Measurements from ENCODE around the gene CARM1.
"Not testable (repeated sequence)": the region's sequence is repeated elsewhere in the genome, so short reads cannot be mapped to it uniquely, and the experiment has no call there.

CARM1 gene

DNA sequence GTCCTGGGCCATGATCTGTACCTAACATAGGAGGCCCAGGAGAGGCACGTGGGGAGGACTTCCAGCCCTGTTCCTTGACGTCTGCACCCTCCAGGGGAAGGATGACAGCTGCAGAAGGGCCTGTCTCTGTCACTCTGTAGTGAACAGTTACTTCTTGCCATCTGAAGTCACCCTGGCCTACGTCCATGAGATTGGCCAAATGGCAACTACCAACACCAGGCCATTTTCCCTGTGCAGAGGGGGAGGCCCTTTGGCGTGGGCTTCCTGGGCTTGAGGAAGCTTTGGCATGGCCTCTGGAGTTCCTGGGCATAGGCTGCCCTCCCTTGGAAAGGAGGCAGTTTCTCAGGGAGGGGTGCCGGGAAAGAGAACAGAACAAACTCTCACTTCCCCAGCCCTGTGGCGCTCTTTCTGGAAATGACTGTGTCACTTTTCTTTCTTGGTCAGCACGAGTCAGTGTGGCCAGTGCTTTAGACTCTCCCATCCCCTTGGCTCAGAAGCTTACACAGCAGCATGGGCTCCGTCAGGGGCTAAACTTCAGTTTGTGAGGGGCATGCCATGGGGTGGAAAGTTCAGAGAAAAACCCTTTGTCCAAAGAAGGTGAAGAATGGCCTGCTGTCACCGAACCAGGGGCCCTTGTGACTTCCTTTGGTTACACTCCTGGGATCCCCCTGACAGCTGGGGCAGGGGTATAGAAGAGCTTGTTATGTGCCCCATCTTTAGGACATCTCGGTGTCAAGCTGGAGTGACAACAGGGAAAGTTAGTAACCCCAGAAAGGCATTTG, 5.3 kb downstream of the CARM1 start:
- DNase-seq, result no peak

- DNase-seq, result not testable (repeated sequence)
Observed at GRCh38 chr19:10877608-10878007, 6.3 kb downstream of the CARM1 start.

DNA sequence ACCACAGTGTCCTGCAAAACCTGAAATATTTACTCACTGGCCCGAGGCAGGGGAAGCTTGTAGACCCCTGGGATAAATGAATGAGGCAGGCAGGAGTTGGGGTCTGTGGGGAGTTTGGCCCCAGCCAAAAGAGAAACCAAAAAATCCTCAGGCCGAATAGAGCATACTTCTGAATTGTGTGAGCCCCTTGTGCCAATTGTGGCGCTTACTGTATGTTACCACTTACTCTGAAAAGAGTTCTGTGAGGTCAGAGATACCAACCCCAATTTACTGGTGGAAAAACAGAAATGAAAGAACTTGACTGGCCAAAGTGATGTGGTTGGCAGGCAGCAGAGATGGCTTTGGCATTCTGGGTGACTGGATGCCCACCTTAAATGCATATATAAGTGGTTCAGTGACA, 6.9 kb downstream of the CARM1 start:
- no peak for DNase-seq

DNA sequence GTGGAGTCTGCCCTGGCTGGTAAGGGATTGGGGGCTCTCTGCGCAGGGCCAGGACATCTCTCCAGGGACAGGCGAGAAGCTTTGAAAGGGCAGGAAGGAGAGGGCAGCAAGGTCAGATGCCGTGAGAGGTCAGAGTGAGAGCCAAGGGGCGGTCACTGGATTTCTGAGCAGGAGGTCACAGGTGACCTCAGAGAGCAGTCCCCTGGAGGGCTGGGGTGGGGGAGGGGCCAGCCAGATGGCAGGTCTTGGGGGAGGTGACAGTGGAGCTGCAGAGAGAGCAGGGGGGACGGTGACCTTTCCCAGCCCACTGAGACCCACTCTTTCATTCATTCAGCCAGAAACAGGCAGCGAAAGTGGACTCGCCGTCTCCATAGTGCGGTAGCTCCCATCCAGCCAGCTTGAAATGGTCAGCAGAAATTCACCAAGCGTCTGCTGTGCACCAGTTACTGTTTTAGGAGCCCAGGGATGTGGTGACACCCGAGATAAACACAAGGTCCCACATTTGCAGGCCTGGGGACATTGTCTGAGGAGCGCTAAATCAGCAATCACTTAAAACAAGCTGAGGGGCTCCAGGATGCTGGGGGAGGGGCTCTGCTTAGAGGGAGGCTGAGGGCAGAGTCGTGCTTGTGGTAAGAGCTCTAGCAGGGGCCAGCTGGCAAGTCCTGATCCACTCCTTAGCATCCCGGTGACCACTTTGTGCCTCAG, 10.2 kb downstream of the CARM1 start:
- no peak for DNase-seq

- no peak for DNase-seq
Observed at GRCh38 chr19:10882108-10882457, 10.7 kb downstream of the CARM1 start.

GRCh38 chr19:10884274-10884673, 12.9 kb downstream of the CARM1 start:
- DNase-seq, result no peak

DNA sequence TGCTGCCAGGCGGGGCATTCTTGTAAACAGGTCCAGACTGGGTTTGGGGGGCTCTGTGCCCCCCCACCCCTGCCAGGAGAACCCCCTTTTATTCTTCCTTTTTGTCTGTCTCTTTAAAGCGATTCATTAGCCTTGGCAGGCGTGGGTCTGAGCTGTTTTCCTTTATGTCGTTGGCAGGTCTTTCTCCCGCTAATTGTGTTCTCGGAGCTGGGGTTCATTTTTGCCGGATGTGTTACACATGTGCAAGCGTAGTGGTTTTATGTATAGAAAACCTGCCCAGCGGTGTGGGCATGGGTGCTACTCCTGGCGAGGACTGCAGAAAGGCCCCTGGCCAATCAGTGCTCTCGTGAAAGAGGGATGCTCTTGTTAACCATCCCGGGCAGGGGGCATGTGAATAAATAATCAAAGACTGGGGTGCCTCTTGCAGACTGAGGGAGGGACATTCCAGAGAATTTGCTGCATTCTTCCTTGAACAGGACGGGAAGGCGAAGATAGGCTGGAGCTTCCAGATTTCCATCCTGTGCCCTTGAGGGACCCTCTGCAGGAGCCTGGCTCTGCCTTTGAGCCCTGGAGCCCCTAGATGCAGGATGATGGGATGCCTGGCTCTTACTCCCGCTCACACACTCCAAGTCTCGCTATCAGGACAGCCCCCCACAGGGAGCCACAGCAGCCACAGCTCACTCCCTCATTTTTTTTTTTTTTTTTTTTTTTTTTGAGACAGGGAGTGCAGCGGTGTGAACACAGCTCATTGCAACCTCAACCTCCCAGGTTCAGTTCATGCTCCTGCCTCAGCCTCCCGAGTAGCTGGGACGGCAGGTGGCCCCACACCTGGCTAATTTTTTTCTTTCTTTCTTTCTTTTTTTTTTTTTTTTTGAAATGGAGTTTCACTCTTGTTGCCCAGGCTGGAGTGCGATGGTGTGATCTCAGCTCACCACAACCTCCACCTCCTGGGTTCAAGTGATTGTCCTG, 14.1 kb downstream of the CARM1 start:
- no peak for DNase-seq

GRCh38 chr19:10887616-10888367, 16.4 kb downstream of the CARM1 start:
- DNase-seq, result no peak

DNA sequence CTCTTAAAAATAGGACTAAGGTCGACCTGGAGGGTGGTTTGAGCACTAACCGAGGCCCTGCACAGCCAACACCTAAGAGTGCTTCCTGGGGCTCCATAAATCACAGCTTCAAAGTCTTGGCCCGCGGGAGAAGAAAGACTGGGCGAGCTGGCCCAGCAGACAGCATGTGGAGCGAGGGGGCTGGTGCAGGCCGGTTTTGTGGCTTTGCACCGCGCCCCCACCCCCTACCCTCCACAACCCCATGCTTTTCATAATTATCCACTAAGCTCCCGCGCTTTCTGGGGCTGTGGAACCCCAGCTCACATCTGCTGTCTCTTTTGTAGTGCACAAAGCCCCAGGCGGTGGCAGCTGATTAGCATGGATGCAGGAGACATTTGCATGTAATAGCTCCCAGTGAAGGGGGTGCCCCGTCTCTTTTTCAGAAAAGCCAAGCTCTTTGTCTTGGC, 17.1 kb downstream of the CARM1 start:
- DNase-seq, result no peak

GRCh38 chr19:10889880-10890279, 18.5 kb downstream of the CARM1 start:
- DNase-seq, result no peak

DNA sequence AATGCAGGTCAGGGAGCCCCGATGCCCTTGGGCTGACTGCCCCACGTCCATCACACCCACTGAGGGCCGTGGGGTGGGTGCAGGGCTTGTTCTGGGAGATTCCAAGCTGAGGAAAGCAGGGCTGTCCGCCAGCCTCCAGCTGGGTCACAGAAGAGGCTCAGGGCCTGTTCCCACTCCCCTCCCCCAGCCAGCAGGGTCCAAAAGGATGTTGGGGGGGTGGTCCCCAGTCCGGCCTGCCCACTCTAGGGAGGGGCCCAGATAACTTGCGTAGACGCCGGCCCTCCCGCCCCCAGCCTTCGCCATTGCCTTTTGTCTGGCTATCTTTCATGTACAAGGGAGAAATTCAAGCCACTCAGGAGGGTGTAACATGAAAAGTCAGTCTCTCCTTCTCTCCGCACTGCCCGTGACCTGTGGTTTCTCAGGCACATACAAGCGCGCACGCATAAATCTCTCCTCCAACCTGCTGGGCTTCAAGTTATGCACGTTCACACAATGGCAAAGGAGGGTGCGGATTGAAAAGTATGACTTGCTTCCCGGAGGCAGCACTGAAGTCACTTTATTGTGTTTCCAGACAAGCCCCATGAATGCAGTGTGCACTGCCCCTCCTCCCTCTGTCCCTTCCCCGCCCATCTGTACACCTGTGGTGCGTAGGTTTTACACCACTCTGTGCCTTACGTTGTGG, 20.2 kb downstream of the CARM1 start:
- no peak for DNase-seq

GRCh38 chr19:10892256-10892655, 20.9 kb downstream of the CARM1 start:
- no peak for DNase-seq

- no peak for DNase-seq
Observed at GRCh38 chr19:10894911-10895213, 23.5 kb downstream of the CARM1 start.

DNA sequence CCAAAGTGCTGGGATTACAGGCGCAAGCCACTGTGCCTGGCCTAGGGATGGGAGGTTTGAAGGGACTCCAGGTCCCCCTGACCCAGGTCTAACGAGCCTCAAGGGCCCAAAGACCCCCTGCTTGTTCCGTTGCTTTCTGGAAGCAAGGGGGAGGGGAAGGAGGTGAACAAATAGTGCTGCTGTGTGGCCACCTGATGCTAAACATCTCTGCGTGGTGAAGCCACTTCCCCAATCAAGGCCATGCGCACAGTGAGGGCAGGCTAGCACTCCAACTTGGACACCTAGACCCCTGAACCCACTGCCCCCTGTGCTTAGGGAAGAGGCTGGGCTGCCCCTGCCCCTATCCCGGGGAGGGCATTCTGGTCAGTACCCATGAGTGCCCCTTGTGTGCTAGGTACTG, 24.0 kb downstream of the CARM1 start:
- no peak for DNase-seq

DNA sequence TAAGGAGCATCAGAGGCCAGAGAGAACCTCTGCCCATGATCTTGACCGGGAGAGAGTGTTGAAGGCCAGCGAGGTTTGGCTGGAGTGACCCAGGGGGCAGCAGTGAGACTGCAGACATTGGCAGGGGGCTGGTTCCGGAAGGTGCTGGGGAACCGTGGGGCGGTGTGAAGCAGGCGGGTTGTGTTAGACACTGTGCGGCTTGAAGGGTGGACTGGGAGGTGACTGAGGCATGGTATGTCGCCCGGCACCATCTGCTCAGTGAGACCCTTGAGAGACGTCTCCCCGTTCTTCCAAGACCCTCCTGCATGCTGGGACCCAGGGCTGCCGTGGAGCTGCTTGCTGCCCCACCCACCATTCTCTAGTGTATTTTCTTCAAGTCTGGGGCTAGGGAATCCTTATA, 24.6 kb downstream of the CARM1 start:
- no peak for DNase-seq

DNA sequence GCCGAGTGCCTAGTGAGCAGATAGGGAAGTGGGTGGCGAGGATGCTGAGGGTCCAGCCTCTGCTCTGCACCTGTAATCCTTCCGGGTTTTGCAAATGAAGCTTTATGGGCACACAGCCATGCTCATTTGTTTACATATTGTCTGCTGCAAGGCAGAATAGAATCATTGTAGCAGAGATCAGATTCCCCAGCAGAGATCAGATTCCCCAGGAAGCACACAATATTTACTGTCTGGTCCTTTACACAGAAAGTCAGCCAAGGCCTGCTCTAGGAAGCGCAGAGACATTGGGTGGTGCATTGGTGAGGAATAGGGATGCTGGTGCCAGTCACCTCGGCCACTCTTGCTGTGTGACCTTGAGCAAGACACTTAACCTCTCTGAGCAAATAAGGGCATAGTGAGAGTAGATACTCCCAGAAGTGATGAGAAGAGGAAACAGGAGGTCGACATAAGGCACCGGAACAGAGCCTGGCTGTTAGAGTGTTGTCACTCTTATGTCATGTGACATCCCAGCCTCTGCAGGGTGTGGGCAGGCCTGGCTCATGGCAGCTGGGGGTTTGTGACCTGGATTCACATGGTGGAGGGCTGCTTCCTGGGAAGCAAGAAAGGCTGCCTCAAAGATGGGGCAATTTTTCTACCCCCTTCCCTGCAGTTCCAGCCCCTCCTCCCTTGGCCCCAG, 25.6 kb downstream of the CARM1 start:
- DNase-seq, result no peak

- DNase-seq, result no peak
Observed at GRCh38 chr19:10898633-10899032, 27.3 kb downstream of the CARM1 start.

GRCh38 chr19:10899151-10899653, 27.8 kb downstream of the CARM1 start:
- DNase-seq, result no peak

GRCh38 chr19:10907925-10908324, 36.6 kb downstream of the CARM1 start:
- DNase-seq, result no peak

DNA sequence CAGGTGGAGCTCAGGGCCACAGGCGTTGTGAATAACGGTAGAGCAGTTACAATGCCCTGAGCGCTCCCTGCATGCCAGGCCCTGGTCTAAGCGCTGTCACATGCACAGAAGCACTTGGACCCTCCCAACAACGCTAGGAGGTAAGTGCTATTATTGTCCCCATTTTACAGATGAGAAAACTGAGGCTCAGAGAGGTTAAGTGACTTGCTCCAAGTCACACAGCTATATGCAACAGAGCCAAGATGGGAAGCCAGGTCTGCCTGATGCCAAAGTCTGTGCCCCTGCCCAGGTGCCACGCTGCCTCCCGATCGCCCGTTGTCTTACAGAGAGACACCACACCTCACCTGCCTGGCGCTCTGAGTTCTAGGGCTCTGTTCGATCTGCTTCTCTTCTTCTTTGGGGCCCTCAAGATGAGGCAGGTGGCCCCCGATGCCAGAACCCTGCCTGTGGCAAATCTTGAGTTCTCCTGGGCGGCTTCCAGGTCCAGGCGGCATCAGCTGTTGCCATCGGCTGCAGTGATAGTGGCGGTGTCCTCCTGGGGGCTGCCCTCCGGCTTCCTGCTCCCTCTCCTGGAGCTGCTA, 37.1 kb downstream of the CARM1 start:
- no peak for DNase-seq
